OCI-M1 (cell line): ENCODE measurements around the gene FAIM.
"Not testable (repeated sequence)": the region's sequence is repeated elsewhere in the genome, so short reads cannot be mapped to it uniquely, and the experiment has no call there.

ENCODE experiments used
- DNase-seq: peaks from one replicate; lab custom pipeline; 2025; lab: John Stamatoyannopoulos, UW

FAIM gene

GRCh38 chr3:138608322-138609135 lies at the start of gene FAIM:
Gene FAIM, plus strand, starts transcription at chr3:138608771. Its CDS starts 10,956 bp downstream, at chr3:138619727.
- DNase-seq: peak; percentile 49

GRCh38 chr3:138559134-138559533 lies 49.4 kb upstream of the FAIM start:
- DNase-seq: no peak

- no peak for DNase-seq
These were observed 48.1 kb upstream of the FAIM start for GRCh38 chr3:138560501-138560900.

- not testable (repeated sequence) for DNase-seq
These were observed 45.7 kb upstream of the FAIM start for GRCh38 chr3:138562902-138563301.

- DNase-seq: not testable (repeated sequence)
These were observed 42.3 kb upstream of the FAIM start for GRCh38 chr3:138566293-138566692.

- no peak for DNase-seq
These were observed 41.2 kb upstream of the FAIM start for GRCh38 chr3:138567403-138567802.

GRCh38 chr3:138569090-138569489 lies 39.5 kb upstream of the FAIM start:
- no peak for DNase-seq

- DNase-seq: not testable (repeated sequence)
These were observed 38.9 kb upstream of the FAIM start for GRCh38 chr3:138569624-138570023.

- no peak for DNase-seq
These were observed 35.4 kb upstream of the FAIM start for GRCh38 chr3:138573138-138573537.

GRCh38 chr3:138578141-138578540 lies 30.4 kb upstream of the FAIM start:
- no peak for DNase-seq

- no peak for DNase-seq
These were observed 29.5 kb upstream of the FAIM start for GRCh38 chr3:138578961-138579574.

- no peak for DNase-seq
These were observed 21.2 kb upstream of the FAIM start for GRCh38 chr3:138587374-138587773.

- no peak for DNase-seq
These were observed 20.1 kb upstream of the FAIM start for GRCh38 chr3:138588445-138588844.

- DNase-seq: no peak
These were observed 17.2 kb upstream of the FAIM start for GRCh38 chr3:138591392-138591791.

GRCh38 chr3:138593488-138594149 lies 15.0 kb upstream of the FAIM start:
- no peak for DNase-seq

- no peak for DNase-seq
These were observed 14.2 kb upstream of the FAIM start, which contains the start of gene CEP70 for GRCh38 chr3:138594150-138594934. Gene CEP70, minus strand, starts transcription at chr3:138594260. Its CDS starts 21,333 bp downstream, at chr3:138572927.

GRCh38 chr3:138594935-138595610 lies 13.5 kb upstream of the FAIM start:
- no peak for DNase-seq

GRCh38 chr3:138597186-138597976 lies 11.2 kb upstream of the FAIM start:
- not testable (repeated sequence) for DNase-seq

- no peak for DNase-seq
These were observed 10.0 kb upstream of the FAIM start for GRCh38 chr3:138598534-138598933.

- no peak for DNase-seq
These were observed 8.3 kb upstream of the FAIM start for GRCh38 chr3:138600100-138600745.
